ENCODE measurements around the gene JAG1.

- TF ChIP-seq CTCF (conservative IDR thresholded peaks at IDR 0.05; ENCODE audit: low read length) (no peak), EZH2phosphoT487 (IDR thresholded peaks at IDR 0.05; ENCODE audit: borderline replicate concordance, low read depth, low read length) (no peak)
Observed at GRCh38 chr20:10720565-10720964, 46.8 kb upstream of the JAG1 start.

Data from OCI-LY7 (cell line).